Measurements from ENCODE around the gene CALCR.

Gene CALCR

DNA sequence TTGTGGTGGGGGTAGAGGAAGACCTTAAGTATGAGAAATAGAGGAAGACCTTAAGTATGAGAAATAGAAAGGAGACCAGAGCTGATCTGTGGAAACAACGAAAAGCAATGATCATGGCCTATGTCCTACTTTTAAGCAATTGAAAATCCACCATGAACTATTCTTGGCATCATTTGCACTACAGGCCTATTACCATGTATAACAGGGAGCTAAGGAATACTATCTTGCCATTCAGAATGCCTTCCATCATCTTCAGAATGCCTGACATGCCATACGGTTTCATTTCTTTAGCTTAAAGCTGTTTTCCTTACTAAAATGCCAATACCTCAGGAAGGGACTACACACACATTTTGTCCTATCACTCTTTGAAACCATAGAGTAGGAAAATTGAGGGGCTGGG lies 127.0 kb downstream of the CALCR start:
- DNase-seq (ENCODE audit: low read depth) = no peak

DNA sequence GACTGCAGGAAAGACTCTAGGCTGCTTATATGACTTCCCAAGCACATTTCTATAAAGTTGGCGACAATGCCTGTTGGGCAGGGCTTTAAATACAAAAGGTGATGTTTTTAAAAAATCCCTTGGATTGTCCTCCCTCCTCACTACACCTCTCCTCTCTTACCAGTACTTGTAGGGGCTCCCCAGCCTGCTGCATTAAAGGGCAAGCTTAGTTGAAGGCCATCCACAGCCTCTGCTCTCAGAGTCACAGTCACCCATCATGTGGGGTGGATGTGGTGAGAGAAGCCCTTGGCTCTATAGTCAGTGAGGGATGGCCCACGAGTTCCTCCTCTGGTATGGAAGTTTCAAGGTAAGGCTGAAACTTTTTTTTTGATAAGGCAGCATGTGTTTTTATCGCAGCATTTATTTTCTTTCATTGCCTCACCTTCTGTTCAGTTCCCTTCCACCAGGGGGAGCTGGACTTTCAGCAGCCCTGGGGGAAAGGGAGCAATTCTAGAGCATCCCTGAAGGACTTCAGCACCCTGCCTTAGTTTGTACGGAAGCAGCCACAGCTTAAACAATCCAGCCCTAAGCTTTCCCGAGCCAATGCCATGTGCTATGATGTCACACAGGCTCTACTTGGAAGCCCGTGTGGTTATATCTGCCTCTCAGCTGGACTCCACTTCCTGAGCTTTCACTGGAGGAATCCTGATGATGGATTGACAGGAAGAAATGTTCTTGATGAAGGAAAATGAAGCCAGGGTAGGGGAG lies 131.9 kb downstream of the CALCR start:
- no peak for DNase-seq (ENCODE audit: low read depth)

DNA sequence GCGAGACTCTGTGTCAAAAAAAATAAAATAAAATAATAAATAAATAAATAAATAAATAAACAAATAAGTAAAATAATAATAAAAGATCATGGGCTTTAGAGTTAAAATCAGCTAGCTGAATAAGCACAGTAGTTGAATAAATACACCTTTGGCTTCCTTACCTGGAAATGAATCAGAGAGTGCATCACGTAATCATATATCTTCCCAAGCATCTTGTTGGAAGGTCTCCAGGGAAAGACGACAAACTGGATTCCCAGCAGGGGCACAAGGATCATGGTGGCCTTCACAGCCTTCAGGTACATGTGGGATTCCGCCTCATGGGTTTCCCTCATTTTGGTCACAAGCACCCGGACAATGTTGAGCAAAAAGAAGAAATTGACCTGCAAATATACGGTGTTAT lies 138.7 kb downstream of the CALCR start:
- DNase-seq (ENCODE audit: low read depth) = no peak

DNA sequence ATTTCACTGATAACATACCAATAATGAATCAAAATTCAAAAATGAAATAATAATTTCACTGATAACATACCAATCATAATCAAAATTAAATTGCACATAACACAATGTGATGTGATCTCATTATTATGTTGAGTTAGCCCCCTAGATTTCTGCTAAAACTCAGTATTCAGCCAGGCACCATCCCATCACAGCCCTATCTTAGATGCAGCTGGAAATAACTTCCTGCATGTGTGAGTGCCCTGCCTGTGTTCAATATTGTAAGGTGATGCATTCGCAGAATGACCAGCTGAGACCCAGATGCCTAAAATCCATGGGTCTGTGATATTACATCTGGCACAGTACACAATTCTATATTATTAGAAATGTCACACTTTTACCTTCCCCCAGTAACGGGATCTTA lies 142.4 kb downstream of the CALCR start:
- no peak for DNase-seq (ENCODE audit: low read depth)

GRCh38 chr7:93430917-93431588 lies 143.5 kb downstream of the CALCR start:
- no peak for DNase-seq (ENCODE audit: low read depth)

DNA sequence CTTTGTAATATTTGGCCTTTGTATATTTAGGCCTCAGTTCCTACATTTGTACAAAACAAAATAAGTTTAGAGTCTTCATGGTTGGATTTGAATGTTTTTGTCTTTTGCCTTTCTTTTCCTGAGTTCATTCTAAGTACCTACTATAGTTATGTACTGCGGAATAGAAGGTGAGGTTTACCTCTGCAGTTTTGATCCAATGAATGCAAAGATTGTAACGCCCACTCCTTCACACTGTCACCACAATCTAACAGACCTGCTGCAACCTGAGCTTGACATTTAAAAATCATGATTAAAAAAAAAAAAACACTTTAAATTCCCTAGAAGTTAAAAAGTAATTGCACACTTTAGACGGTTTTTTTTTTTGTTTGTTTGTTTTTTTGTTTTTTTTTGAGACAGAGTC lies 145.0 kb downstream of the CALCR start:
- DNase-seq (ENCODE audit: low read depth) = no peak

- DNase-seq (ENCODE audit: low read depth) = no peak
Observed at GRCh38 chr7:93427107-93427506, 147.4 kb downstream of the CALCR start.

- DNase-seq (ENCODE audit: low read depth) = no peak
Observed at GRCh38 chr7:93426155-93426696, 148.3 kb downstream of the CALCR start.

DNA sequence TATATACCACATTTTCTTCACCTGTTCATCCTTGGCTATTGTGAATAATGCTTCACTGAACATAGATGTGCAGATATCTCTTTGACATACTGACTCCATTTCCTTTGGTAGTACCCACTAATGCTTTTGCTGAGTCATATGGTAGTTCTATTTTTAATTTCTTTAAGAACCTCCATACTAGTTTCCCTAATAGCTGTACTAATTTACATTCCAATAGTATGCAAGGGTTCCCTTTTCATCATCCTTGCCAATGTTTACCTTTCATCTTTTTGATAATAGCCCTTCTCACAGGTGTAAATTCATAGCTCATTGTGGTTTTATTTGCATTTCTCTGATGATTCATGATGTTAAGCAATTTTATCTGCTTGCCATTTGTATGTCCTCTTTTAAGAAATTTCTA lies 159.9 kb downstream of the CALCR start:
- no peak for DNase-seq (ENCODE audit: low read depth)

GRCh38 chr7:93409324-93409723 lies 165.2 kb downstream of the CALCR start:
- DNase-seq (ENCODE audit: low read depth) = no peak

GRCh38 chr7:93407239-93407638 lies 167.3 kb downstream of the CALCR start:
- no peak for DNase-seq (ENCODE audit: low read depth)

- no peak for DNase-seq (ENCODE audit: low read depth)
Observed at GRCh38 chr7:93402944-93403343, 171.6 kb downstream of the CALCR start.

GRCh38 chr7:93399642-93400041 lies 174.9 kb downstream of the CALCR start:
- DNase-seq (ENCODE audit: low read depth) = no peak

DNA sequence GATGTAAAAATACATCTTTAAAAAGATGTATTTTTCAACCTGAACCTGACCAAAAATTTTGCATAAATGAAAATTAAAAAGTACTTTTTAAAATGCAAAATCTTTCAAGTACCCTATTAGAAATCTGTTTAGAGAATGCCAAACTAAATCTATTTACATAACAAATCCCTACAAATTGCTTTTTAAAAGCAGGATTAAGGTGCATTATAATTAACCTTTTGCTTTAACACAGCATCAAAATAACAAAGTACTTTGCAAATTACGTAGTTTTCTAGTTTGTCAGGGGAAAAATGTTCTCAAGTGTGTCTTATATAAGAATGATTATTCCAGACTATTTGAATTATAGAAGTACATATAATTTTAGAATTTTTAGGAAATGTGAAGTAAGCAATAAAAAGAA lies 181.5 kb downstream of the CALCR start:
- DNase-seq (ENCODE audit: low read depth) = no peak

DNA sequence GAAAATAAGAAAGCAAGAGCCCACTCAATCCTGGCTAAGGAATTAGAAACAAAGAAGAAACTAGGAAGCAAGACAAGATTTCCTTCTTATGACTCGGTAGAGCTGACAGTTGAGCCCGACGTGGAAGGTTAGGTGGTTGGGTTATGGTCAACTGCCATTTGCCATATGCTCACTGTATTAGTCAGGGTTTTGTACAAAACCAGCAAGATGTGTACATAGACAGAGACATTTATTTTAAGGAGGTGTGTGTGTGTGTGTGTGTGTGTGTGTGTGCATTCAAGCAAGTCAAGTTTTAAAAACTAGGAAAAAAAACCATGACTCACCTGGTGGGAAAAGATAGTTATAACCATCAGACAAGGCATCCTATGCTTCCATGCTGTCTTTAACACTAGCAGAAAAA lies 183.9 kb downstream of the CALCR start:
- no peak for DNase-seq (ENCODE audit: low read depth)

DNA sequence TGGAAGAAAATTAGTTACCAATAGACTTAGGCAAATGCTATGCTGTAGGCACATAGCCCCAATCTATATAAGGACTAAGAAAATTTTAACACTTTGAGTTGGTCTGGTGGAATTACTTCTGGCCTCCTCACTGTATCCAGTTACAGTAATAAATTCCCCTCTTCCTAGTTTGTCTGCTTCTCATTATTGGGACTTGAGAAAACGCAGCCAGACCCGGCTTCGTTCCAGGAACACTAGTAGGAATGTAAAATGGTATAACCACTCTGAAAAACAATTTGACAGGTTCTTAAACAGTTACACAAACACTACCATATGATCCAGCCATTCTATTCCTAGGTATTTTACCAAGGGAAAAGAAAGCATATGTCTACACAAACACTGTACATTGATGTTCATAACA lies 192.2 kb downstream of the CALCR start:
- DNase-seq (ENCODE audit: low read depth) = no peak

DNA sequence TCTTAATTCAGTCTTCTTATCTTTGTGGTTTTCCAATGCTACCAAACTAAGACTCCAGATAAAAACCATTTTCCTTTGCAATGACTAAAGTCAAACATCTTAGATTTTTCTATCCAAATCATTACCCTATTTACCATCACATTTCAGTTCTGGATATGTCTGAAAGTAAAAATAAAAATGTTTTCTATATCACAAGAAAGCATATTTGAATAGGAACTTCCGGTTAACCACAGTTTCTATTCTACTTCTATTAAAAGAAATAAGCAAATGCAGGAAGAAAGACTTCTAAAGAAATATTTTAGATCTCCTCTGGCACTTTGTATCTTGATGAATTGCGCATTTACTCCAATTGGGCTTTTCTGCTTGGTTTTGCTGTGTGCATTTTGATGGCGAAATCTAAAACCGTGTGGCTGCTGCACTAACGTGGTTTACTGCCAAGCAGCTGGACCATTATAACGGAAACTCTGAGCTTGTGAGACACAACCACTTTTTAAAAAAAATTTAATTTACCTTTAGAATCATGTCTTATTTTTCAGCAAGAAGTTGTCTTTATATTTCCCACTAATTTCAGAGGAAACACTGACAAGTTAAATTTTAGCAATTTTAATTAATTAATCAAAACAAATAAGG lies 196.3 kb downstream of the CALCR start:
- no peak for DNase-seq (ENCODE audit: low read depth)

DNA sequence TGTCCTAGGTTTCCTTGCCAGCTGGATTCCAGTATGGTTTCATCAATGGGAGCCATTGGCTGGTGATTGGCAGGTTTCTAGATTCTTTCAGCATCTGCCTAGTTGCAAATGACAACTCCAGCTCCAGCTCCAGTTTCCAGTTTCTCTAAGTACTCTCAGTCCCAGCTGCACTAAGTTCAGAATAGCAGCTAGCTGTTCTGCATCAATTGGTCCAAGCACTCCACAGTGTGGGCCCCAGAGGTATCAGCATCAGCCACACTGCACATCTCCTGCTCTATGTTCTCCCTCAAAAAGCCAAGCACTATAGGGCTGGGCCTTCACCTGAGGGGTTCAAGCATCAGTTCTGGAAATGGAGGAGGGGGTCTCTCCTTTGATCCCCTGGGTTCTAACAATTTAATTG lies 198.9 kb downstream of the CALCR start:
- no peak for DNase-seq (ENCODE audit: low read depth)
